Hypothalamus (tissue), 51 donors: Measurements from ENCODE around the gene ATP13A2.

Experiments used
- DNase-seq, 51 donors: peaks; one replicate each; lab custom pipeline; 2025; lab: John Stamatoyannopoulos, UW

ATP13A2 gene

GRCh38 chr1:17011439-17012307 lies at the start of gene ATP13A2:
Gene ATP13A2 (minus strand): TSS chr1:17011928. CDS start chr1:17011738, 190 bp downstream.
- peak in 50 of 51 donors; percentile 6 to 92 (median 62) for DNase-seq

DNA sequence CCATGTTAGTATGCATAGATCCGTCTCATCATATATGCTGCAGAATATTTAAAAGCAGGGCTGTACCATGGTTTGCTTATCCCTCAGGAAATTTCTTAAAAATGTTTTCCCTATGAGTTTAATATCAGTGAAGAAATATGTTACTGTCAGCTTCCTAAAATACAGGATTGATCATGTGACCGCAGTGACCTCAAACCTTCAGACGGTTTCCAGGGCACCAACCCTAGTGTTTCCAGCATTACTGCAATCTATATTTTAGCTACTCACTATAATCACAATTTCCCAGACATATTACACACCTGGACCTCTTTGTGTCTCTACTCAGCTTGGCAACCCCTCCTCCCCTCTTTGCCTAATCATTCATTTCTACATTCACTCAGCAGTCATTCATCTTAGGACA lies 49.8 kb upstream of the ATP13A2 start:
- DNase-seq: no peak

GRCh38 chr1:17060306-17060749 lies 48.6 kb upstream of the ATP13A2 start:
- DNase-seq: peak in 2 of 51 donors; percentile 57 to 64

DNA sequence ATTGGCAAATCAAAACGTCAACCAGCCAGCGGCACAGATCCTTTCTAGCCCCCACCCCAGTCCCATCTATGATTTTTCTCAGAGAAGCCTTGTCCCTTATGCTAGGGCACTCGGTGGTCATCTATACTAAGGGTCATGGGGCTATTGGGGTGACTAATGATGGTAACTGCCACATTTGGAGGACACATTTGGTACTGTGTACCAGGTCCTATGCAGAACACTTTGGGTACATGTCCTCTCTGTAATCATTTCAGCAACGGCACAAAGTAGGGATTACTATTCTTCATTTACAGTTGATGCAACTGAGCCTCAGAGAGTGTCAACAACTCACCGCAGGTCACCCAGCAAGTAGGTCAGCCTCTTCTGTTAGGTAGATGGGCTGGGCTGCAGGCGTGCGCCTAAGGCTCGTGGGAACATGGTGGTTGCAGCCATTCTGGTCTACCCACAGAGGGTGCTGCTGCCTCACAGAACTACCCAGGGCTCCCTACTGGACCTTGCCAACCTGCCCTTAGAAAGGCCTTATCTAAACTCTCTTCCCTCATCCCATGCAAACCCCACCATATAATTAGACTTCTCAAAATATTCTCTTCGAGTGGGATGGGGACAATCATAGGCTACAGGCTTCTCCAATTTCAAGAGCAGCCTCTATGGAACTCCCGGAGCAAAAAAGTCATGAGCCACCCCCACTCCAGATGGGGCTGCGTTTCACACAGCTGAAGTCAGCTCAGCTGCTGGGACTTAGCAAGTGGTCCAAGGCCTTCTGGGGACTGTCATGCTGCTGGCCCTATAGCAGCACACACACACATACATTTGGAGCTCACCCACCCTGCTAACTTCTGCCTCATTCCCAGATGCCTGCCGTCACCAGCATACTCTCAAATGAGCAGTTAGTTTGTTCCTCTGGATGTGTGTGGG lies 47.9 kb upstream of the ATP13A2 start:
- DNase-seq: peak in 43 of 51 donors; percentile 19 to 80 (median 57)

- no peak for DNase-seq
Observed at GRCh38 chr1:17056551-17056950, 44.8 kb upstream of the ATP13A2 start.

GRCh38 chr1:17055801-17056200 lies 44.1 kb upstream of the ATP13A2 start:
- DNase-seq: no peak

GRCh38 chr1:17053685-17054410 lies 42.1 kb upstream of the ATP13A2 start, which contains the start of gene SDHB:
Gene SDHB (minus strand): TSS chr1:17054032. CDS start chr1:17054019, 13 bp downstream.
- DNase-seq: peak; percentile 93 to 100 (median 98)

- no peak for DNase-seq
Observed at GRCh38 chr1:17053086-17053684, 41.5 kb upstream of the ATP13A2 start.

DNA sequence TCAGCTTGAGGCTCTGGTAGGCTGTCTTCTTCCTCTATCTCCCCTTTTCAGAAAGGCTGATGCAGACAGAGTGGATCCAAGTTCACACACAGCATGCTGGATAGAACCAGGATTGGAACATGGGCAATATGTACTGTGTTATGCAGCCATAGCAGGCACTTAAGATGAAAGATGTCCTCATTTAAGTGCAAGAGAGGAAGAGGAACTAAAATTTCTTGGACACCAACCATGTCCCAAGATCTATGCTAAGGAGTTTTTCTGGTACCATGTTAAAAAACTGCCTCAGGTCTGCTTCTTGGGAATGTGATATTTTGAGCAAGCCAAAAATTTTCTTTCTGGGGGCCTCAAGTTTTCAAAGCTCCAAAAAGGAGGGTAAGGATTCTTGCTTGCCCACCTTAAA lies 40.9 kb upstream of the ATP13A2 start:
- no peak for DNase-seq

- DNase-seq: no peak
Observed at GRCh38 chr1:17052038-17052437, 40.3 kb upstream of the ATP13A2 start.

DNA sequence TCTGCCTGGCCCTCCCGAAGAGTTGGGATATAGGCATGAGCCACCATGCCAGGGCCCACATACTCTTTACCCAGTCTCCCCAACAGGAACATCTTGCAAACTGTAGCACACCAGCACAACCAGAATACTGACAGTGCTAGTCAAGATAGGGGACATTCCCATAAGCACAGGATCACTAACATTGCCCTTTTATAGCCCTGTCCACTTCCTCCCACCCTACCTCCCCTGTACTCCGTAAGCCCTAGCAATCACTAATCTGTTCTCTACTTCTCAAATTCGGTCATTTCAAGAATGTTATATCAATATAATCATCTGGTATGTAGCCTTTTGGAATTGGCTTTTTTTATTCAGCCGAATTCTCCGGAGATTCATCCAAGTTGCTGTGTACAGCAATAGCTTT lies 36.2 kb upstream of the ATP13A2 start:
- DNase-seq: no peak

- DNase-seq: no peak
Observed at GRCh38 chr1:17046334-17046657, 34.6 kb upstream of the ATP13A2 start.

- peak in 1 of 51 donors; percentile 40 for DNase-seq
Observed at GRCh38 chr1:17045634-17046333, 34.1 kb upstream of the ATP13A2 start.

DNA sequence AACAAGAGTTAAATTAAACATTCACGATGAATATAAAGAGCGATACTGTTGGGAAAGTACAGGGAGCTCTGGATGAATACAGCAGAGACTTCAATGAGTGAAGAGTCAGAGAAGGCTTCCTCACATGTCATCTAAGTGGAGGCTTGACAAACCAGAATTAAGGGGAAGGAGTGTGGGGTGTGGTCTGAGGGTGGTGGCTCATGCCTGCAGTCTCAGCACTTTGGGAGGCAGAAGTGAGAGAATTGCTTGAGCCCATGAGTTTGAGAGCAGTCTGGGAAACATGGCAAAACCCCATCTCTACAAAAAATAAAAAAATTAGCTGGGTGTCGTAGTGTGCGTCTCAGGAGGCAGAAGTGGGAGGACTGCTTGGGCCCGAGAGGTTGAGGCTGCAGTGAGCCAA lies 33.4 kb upstream of the ATP13A2 start:
- no peak for DNase-seq

DNA sequence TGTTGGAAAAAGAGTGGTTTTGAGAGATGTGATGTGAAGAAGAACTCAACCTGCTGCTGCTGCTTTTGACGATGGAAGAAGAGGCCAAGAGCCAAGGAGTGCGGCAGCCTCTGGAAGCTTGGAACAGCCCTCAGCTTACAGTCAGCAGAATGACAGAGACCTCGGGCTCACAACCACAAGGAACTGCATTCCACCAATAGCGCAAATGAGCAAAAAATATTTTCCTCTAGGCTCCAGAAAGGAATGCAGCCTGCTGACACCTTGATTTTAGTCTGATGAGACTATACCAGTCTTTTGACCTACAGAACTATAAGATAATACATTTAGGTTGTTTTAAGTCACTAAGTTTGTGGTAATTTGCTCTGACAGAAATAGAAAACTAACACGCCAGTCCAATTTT lies 31.9 kb upstream of the ATP13A2 start:
- DNase-seq: no peak

DNA sequence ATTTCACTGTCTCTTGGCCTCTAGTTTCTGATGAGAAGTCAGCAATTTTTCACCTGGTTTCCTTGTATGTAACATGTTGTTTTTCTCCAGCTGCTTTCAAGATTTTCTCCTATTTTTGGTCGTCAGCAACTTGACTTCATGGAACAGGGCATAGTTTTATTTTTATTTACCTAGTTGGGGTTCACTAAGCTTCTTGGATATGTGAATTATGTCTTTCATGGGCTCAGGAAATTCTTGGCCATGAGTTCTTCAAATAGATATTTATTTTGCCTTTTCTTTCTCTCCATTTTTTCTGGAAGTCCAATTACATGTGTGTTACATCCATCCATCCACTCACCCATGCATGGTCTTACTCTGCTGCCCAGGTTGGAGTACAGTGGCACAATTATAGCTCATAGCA lies 28.4 kb upstream of the ATP13A2 start:
- DNase-seq: no peak

- DNase-seq: no peak
Observed at GRCh38 chr1:17039522-17039921, 27.8 kb upstream of the ATP13A2 start.

- DNase-seq: no peak
Observed at GRCh38 chr1:17033481-17033880, 21.8 kb upstream of the ATP13A2 start.

DNA sequence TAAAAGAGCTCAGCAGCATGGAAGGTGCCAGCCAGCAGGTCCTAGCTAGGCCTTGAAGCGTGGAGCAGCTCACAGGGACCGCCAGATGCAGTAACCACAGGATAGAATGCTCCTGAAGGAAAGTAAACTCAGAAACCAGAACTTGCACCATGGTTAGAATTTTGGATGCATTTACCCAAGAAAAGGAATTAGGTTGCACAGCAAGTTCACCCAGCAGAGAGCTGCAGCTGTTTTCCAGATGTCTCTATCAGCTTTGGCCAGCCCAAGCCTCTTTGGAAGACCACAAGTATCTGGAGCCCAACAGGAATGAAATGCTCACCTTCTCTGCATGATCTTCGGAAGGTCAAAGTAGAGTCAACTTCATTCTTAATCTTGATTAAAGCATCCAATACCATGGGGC lies 21.0 kb upstream of the ATP13A2 start:
- DNase-seq: no peak

GRCh38 chr1:17031436-17031835 lies 19.7 kb upstream of the ATP13A2 start:
- no peak for DNase-seq
